ENCODE measurements around the gene HAAO. TPM values are rescaled to one million over a fixed set of nuclear protein-coding genes. Genes with fewer than 3 reads are reported as not detected.

Gene HAAO
- total and polyA plus RNA-seq, 2 of the 8 experiments (the other 6 are each of a cell fraction or from before 2014, with no cell fraction given): 2.5 to 7.0 TPM

DNA sequence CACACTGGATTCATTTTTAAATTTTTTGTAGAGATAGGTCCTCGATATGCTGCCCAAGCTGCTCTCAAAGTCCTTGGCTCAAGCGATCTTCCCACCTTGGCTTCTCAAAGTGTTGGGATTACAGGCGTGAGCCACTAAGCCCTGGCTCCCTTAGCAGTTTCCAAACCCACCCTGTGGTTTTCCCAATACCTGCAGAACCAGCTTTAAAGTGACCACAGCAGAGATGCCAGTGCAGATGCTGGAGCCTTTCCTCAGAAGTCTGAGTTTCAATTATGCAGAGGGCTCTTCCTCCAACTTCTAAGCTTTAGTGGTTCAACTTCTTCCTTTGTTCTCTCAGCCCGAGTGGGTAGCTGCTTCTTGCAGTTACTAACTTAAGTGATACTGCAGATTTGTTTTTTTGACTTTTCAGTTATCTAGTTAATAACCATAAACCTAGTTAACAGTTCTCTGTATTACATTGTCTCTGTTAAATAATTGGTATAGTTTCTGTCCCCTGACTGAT, 8.1 kb upstream of the HAAO start:
- Histone ChIP-seq H3K4me1 (replicated peaks in 1 of 4; ENCODE audit: control insufficient read depth in 3 of 4, insufficient read depth in 4 of 4, low read length in 3 of 4) (no peaks in the 10 kb centered on the region), H4K20me1 (replicated peaks in 1 of 2; ENCODE audit: control insufficient read depth in 1 of 2, insufficient read depth in 2 of 2, low read length in 2 of 2) (no peaks in the 10 kb centered on the region), H2BK20ac (ENCODE audit: low read length) (no peak overlapping the region), H2AFZ (ENCODE audit: low read length) (no peak overlapping the region), H3K18ac (ENCODE audit: extremely low read depth, low read length) (no peak overlapping the region), H3K9me3 (ENCODE audit: insufficient read depth in 2 of 2, low read depth in 1 of 2, low read length in 1 of 2) (no peaks in the 10 kb centered on the region), H3K4ac (replicated peaks; ENCODE audit: insufficient read length, low read depth, low read length) (no peak overlapping the region), H4K91ac (replicated peaks; ENCODE audit: insufficient read length, low read length) (no peak overlapping the region), H3K14ac (ENCODE audit: insufficient read length) (no peak overlapping the region), H2BK120ac (replicated peaks; ENCODE audit: low read depth, low read length) (no peak overlapping the region), H2BK12ac (ENCODE audit: low read depth, low read length) (no peak overlapping the region), H2AK5ac (ENCODE audit: low read depth, low read length) (no peak overlapping the region), H3K23ac (ENCODE audit: insufficient read length) (no peak overlapping the region), H4K8ac (ENCODE audit: extremely low read depth, insufficient read depth, low read length) (no peak overlapping the region), H2BK15ac (ENCODE audit: low read length) (no peak overlapping the region), H3K79me2 (ENCODE audit: control insufficient read depth in 1 of 2, insufficient read depth in 2 of 2, low read length in 2 of 2) (no peaks in the 10 kb centered on the region), H3K27me3 (replicated peaks in 1 of 4; ENCODE audit: control insufficient read depth in 3 of 4, extremely low read depth in 1 of 4, insufficient read depth in 3 of 4, low read length in 3 of 4) (no peaks in the 10 kb centered on the region), H2BK5ac (ENCODE audit: low read depth, low read length) (no peak overlapping the region), H3K27ac (ENCODE audit: low read depth, low read length) (no peak overlapping the region), H3K23me2 (ENCODE audit: low read depth, low read length) (no peaks in the 10 kb centered on the region), H3K36me3 (ENCODE audit: control insufficient read depth in 2 of 4, insufficient read depth in 4 of 4, low read length in 3 of 4) (no peaks in the 10 kb centered on the region), H4K5ac (ENCODE audit: insufficient read length, low read depth, low read length) (no peak overlapping the region), H3K9ac (replicated peaks in 1 of 4; ENCODE audit: extremely low read depth in 1 of 4, low read depth in 3 of 4, low read length in 3 of 4) (no peak overlapping the region), H3K4me2 (ENCODE audit: insufficient read depth in 1 of 2, low read depth in 2 of 2, low read length in 2 of 2) (no peak overlapping the region), H3K56ac (replicated peaks; ENCODE audit: insufficient read length, low read depth, low read length) (no peak overlapping the region), H3K79me1 (ENCODE audit: low read depth, low read length) (no peaks in the 10 kb centered on the region), H3K4me3 (ENCODE audit: extremely low read depth in 1 of 4, insufficient read depth in 2 of 4, low read depth in 3 of 4, low read length in 4 of 4) (no peak overlapping the region)
- ChIA-PET POLR2A (ENCODE audit: partially characterized antibody) (interaction anchor here (1.2 to 3.3 kb wide), 2 partner anchors 8 to 10 kb away, joined by 5 to 21 read pairs; partner anchors contain the start of gene HAAO), CTCF (ENCODE audit: partially characterized antibody) (interaction anchor here (0.6 to 1.9 kb wide), 8 partner anchors 9 to 448 kb away, joined by 3 to 16 read pairs (median 4); no protein-coding TSS in a partner anchor)
- TF ChIP-seq RFX5 (IDR thresholded peaks at IDR 0.05; ENCODE audit: borderline replicate concordance, low read depth, low read length) (no peak), SP1 (IDR thresholded peaks at IDR 0.05; ENCODE audit: low read depth, low read length) (no peak), KDM5A (IDR thresholded peaks at IDR 0.05; ENCODE audit: low read length) (no peak), RBBP5 (IDR thresholded peaks at IDR 0.05; ENCODE audit: borderline replicate concordance, low read depth, low read length) (no peak)
- no peak for DNase-seq (ENCODE audit: low read depth in 1 of 2, low spot score in 2 of 2)
- 81% methylated on average over 4 of the region's 4 CpGs; no CpG with 5 or more reads in 1 of the 2 experiments for WGBS, 2 experiments (ENCODE audit: extremely low coverage in 1 of 2, insufficient coverage in 1 of 2, insufficient read length in 1 of 2, insufficient replicate concordance in 2 of 2, low coverage in 1 of 2, low lambda C conversion rate in 2 of 2, missing lambda C conversion rate in 1 of 2)
- no peak for FAIRE-seq

Data from H1 (cell line).